SK-N-SH (cell line): ENCODE results near the gene GPHB5. TPM values are rescaled to one million over a fixed set of nuclear protein-coding genes. Genes with fewer than 3 reads are reported as not detected.

Experiments
- CTCF ChIA-PET: fragments of 300-600, 350-600 bp; formaldehyde crosslinking; extraction: SDS; loops from one replicate; lab custom pipeline; 2021; lab: Yijun Ruan, JAX
- POLR2A ChIA-PET: fragments of 350-600 bp; sonication (Branson Sonifier 250); formaldehyde crosslinking; extraction: SDS; loops from one replicate; lab custom pipeline; 2020; ENCODE audit warnings: antibody characterized with exemption, inconsistent platforms; lab: Yijun Ruan, JAX
- DNase-seq: peaks from one replicate; pipeline ENCODE4 v3.0.0; 2012
- H2AFZ ChIP-seq: fragments of 200-600 bp; sonication (generic); 2 replicates; pipeline ENCODE4 v1.8.1; 2016; ENCODE audit warnings: antibody characterized with exemption, mild to moderate bottlenecking, low read depth
- H3F3A ChIP-seq: fragments of 200-600 bp; sonication (generic); replicated peaks from 2 replicates; pipeline ENCODE3; 2016; ENCODE audit warnings: antibody characterized with exemption, mild to moderate bottlenecking; ENCODE audit not compliant: insufficient read depth
- H3K27ac ChIP-seq, 2 experiments: fragments of 200-500 bp in 1 of 2; fragments of 200-600 bp in 1 of 2; sonication (Bioruptor generic) in 1 of 2; sonication (generic), shearing (Covaris generic) in 1 of 2; 2 replicates each; pipeline versions ENCODE4 v1.5.1 to v1.6.1; 2014 to 2016; ENCODE audit warnings: low read depth in 2 of 2, inconsistent platforms in 1 of 2, low read length in 1 of 2, mild to moderate bottlenecking in 1 of 2, mixed read lengths in 1 of 2
- H3K27me3 ChIP-seq: fragments of 200-600 bp; sonication (generic), shearing (Covaris generic); 2 replicates; pipeline ENCODE4 v1.6.1; 2016; ENCODE audit warnings: mixed run types; ENCODE audit not compliant: insufficient read depth
- H3K36me3 ChIP-seq, 2 experiments: fragments of 200-500 bp in 1 of 2; fragments of 200-600 bp in 1 of 2; sonication (Bioruptor generic) in 1 of 2; sonication (generic) in 1 of 2; replicated peaks in 1 of 2; 2 replicates each; pipeline versions ENCODE3 to v1.5.1; 2014 to 2016; ENCODE audit warnings: low read length in 1 of 2, mild to moderate bottlenecking in 1 of 2; ENCODE audit not compliant: insufficient read depth in 2 of 2, control insufficient read depth in 1 of 2
- H3K4me1 ChIP-seq, 2 experiments: fragments of 200-500 bp in 1 of 2; fragments of 200-600 bp in 1 of 2; sonication (Bioruptor generic) in 1 of 2; sonication (generic), shearing (Covaris generic) in 1 of 2; 2 replicates each; pipeline versions ENCODE4 v1.5.1 to v1.6.1; 2014 to 2016; ENCODE audit warnings: low read depth in 1 of 2, low read length in 1 of 2, mixed run types in 1 of 2; ENCODE audit not compliant: insufficient read depth in 2 of 2, control insufficient read depth in 1 of 2
- H3K4me2 ChIP-seq: fragments of 200-600 bp; sonication (generic), shearing (Covaris generic); 2 replicates; pipeline ENCODE4 v1.6.1; 2017; ENCODE audit warnings: mixed run types
- H3K4me3 ChIP-seq, 2 experiments: fragments of 200-500 bp in 1 of 2; fragments of 200-600 bp in 1 of 2; sonication (Bioruptor generic) in 1 of 2; sonication (generic), shearing (Covaris generic) in 1 of 2; 2 replicates each; pipeline versions ENCODE4 v1.5.1 to v1.8.1; 2014 to 2016; ENCODE audit warnings: low read depth in 2 of 2, inconsistent platforms in 1 of 2, low read length in 1 of 2, mild to moderate bottlenecking in 1 of 2, mixed read lengths in 1 of 2, moderate library complexity in 1 of 2
- H3K79me2 ChIP-seq: fragments of 200-600 bp; sonication (generic); 2 replicates; pipeline ENCODE4 v1.8.1; 2017; ENCODE audit warnings: mild to moderate bottlenecking; ENCODE audit not compliant: insufficient read depth
- H3K9ac ChIP-seq: fragments of 200-600 bp; sonication (generic); 2 replicates; pipeline ENCODE4 v1.6.1; 2017; ENCODE audit warnings: mixed run types
- H3K9me2 ChIP-seq: fragments of 200-600 bp; sonication (generic); 2 replicates; pipeline ENCODE4 v1.6.1; 2017; ENCODE audit warnings: mixed run types
- H3K9me3 ChIP-seq: fragments of 200-600 bp; sonication (generic); 2 replicates; pipeline ENCODE4 v1.6.1; 2017; ENCODE audit warnings: mixed run types, mild to moderate bottlenecking, moderate library complexity
- H4K20me1 ChIP-seq: fragments of 200-600 bp; sonication (generic); 2 replicates; pipeline ENCODE4 v1.6.1; 2017; ENCODE audit warnings: mild to moderate bottlenecking, mixed run types; ENCODE audit not compliant: insufficient read depth
- ELF1 ChIP-seq: IDR thresholded peaks from 2 replicates; pipeline ENCODE4 v1.4.0; 2012
- MEF2A ChIP-seq: IDR thresholded peaks from 2 replicates; pipeline ENCODE4 v1.4.0; 2012; ENCODE audit warnings: low read depth, borderline replicate concordance
- NFIC ChIP-seq: IDR thresholded peaks from 2 replicates; pipeline ENCODE4 v1.4.0; 2012; ENCODE audit warnings: borderline replicate concordance
- RCOR1 ChIP-seq: fragments of 150-350 bp; IDR thresholded peaks from 2 replicates; pipeline ENCODE4 v1.6.1; 2017; ENCODE audit warnings: antibody characterized with exemption, low read length
- RFX5 ChIP-seq: IDR thresholded peaks from 2 replicates; pipeline ENCODE4 v1.6.1; 2012; ENCODE audit warnings: mild to moderate bottlenecking, improper control_type of control experiment, low read length
- SMC3 ChIP-seq: IDR thresholded peaks from 2 replicates; pipeline ENCODE4 v1.6.1; 2012; ENCODE audit warnings: low read depth, low read length, improper control_type of control experiment
- TAF1 ChIP-seq: IDR thresholded peaks from 2 replicates; pipeline ENCODE4 v1.6.1; 2012; ENCODE audit warnings: low read depth, mild to moderate bottlenecking, low read length, moderate library complexity, borderline replicate concordance
- WGBS: methylation state at CpG from one replicate; pipeline ENCODE4 v1.1.6; 2017; ENCODE audit warnings: low lambda C conversion rate; 5-methylcytosine and 5-hydroxymethylcytosine counted together
- polyA plus RNA-seq, 3 experiments: library from polyadenylated mRNA; depleted of rRNA; stranded (reverse); fragments of >200 nt; gene quantifications; 2 replicates each; pipeline ENCODE4 v1.2.3, GENCODE V29; 2012
- TF ChIP-seq, protein P1 (sequence below): fragments of 200-600 bp; sonication (generic); IDR thresholded peaks from 2 replicates; pipeline ENCODE4 v1.6.1; 2017; ENCODE audit warnings: antibody characterized with exemption, mild to moderate bottlenecking, moderate library complexity
- TF ChIP-seq, protein P2 (sequence below): fragments of 150-350 bp; IDR thresholded peaks from 2 replicates; pipeline ENCODE4 v1.6.1; 2017; ENCODE audit warnings: antibody characterized with exemption, low read length, low read depth, borderline replicate concordance
- TF ChIP-seq, protein P3 (sequence below): IDR thresholded peaks from 2 replicates; pipeline ENCODE4 v1.4.0; 2012; ENCODE audit warnings: low read depth, borderline replicate concordance
- TF ChIP-seq, protein P4 (sequence below): fragments of 150-350 bp; IDR thresholded peaks from 2 replicates; pipeline ENCODE4 v1.6.1; 2016; ENCODE audit warnings: mild to moderate bottlenecking, low read depth, low read length

The GPHB5 gene
- polyA plus RNA-seq, 1 of the 3 experiments (the other 2 are of a cell fraction), result not detected

DNA sequence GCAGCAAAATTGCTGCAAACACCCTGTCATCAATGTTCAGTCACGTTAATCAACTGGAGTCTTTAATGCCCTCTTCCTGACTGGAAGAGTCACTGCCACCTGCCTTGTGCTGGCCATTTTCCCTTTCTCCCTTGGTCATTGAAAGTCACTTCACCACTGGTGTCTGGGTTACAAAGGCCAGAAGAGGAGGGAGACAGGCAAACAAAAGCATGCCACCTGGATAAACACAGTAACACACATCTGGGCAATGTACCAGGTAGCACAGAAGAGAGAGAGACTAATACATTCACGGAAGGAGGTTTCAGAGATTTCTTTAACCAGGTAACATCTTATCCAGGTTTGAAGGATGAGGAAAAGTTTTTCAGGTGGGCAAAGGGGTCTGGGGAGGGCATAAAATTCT is 32.7 kb downstream of the GPHB5 start:
- Histone ChIP-seq H3K79me2 (no peaks in the 10 kb centered on the region), H3K27ac (no peak overlapping the region), H2AFZ (no peak overlapping the region), H3K4me1 (no peaks in the 10 kb centered on the region; a peak in 2 of 4 replicates), H3K9me3 (no peaks in the 10 kb centered on the region), H3K9me2 (no peaks in the 10 kb centered on the region), H4K20me1 (no peaks in the 10 kb centered on the region), H3K27me3 (no peaks in the 10 kb centered on the region), H3K4me2 (no peak overlapping the region), H3F3A (no peaks in the 10 kb centered on the region), H3K4me3 (no peak overlapping the region), H3K9ac (no peak overlapping the region), H3K36me3 (peaks cover 0 to 11% of the 10 kb centered on the region in 2 experiments)
- TF ChIP-seq ELF1, result no peak
- TF ChIP-seq, protein P1, sequence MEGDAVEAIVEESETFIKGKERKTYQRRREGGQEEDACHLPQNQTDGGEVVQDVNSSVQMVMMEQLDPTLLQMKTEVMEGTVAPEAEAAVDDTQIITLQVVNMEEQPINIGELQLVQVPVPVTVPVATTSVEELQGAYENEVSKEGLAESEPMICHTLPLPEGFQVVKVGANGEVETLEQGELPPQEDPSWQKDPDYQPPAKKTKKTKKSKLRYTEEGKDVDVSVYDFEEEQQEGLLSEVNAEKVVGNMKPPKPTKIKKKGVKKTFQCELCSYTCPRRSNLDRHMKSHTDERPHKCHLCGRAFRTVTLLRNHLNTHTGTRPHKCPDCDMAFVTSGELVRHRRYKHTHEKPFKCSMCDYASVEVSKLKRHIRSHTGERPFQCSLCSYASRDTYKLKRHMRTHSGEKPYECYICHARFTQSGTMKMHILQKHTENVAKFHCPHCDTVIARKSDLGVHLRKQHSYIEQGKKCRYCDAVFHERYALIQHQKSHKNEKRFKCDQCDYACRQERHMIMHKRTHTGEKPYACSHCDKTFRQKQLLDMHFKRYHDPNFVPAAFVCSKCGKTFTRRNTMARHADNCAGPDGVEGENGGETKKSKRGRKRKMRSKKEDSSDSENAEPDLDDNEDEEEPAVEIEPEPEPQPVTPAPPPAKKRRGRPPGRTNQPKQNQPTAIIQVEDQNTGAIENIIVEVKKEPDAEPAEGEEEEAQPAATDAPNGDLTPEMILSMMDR, result no peak
- TF ChIP-seq SMC3, result no peak
- no peak for TF ChIP-seq NFIC
- no peak for TF ChIP-seq RCOR1
- TF ChIP-seq, protein P2, sequence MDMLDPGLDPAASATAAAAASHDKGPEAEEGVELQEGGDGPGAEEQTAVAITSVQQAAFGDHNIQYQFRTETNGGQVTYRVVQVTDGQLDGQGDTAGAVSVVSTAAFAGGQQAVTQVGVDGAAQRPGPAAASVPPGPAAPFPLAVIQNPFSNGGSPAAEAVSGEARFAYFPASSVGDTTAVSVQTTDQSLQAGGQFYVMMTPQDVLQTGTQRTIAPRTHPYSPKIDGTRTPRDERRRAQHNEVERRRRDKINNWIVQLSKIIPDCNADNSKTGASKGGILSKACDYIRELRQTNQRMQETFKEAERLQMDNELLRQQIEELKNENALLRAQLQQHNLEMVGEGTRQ, result no peak
- TF ChIP-seq, protein P3, sequence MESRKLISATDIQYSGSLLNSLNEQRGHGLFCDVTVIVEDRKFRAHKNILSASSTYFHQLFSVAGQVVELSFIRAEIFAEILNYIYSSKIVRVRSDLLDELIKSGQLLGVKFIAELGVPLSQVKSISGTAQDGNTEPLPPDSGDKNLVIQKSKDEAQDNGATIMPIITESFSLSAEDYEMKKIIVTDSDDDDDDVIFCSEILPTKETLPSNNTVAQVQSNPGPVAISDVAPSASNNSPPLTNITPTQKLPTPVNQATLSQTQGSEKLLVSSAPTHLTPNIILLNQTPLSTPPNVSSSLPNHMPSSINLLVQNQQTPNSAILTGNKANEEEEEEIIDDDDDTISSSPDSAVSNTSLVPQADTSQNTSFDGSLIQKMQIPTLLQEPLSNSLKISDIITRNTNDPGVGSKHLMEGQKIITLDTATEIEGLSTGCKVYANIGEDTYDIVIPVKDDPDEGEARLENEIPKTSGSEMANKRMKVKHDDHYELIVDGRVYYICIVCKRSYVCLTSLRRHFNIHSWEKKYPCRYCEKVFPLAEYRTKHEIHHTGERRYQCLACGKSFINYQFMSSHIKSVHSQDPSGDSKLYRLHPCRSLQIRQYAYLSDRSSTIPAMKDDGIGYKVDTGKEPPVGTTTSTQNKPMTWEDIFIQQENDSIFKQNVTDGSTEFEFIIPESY, result no peak
- no peak for TF ChIP-seq MEF2A
- TF ChIP-seq, protein P4, sequence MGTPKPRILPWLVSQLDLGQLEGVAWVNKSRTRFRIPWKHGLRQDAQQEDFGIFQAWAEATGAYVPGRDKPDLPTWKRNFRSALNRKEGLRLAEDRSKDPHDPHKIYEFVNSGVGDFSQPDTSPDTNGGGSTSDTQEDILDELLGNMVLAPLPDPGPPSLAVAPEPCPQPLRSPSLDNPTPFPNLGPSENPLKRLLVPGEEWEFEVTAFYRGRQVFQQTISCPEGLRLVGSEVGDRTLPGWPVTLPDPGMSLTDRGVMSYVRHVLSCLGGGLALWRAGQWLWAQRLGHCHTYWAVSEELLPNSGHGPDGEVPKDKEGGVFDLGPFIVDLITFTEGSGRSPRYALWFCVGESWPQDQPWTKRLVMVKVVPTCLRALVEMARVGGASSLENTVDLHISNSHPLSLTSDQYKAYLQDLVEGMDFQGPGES, result no peak
- no peak for DNase-seq
- 36% methylated on average over 2 of the region's 2 CpGs for WGBS
- POLR2A ChIA-PET, result no interaction called here
- CTCF ChIA-PET, result no interaction called here

DNA sequence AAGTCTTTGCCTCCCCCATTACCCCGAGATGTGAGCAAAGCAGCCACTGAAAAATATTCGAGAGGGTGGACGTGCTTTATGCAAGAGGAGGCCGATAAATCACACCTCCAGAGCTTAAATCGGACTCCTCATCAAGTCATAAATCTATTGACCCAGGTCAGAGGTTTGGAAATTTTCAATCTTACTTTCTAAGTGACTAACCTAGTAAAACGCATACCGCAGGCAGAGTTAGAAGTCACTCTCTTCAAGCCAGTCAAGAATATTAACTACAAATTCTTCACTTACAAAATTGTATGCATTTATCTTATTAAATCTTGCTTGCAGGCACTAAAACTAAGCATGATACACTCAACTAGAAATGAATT is 34.9 kb downstream of the GPHB5 start:
- no peaks in the 10 kb centered on the region for H3K9me2 ChIP-seq
- TF ChIP-seq RFX5 (no peak), TAF1 (no peak)
- H3K9ac ChIP-seq, result no peak overlapping the region
- peaks cover 0 to 10% of the 10 kb centered on the region in 2 experiments for H3K36me3 ChIP-seq
- H4K20me1 ChIP-seq, result no peaks in the 10 kb centered on the region
- WGBS, result 35% methylated on average over 7 of the region's 7 CpGs
- no peak overlapping the region for H3K4me2 ChIP-seq
- no peaks in the 10 kb centered on the region for H3F3A ChIP-seq
- no peak overlapping the region for H3K27ac ChIP-seq
- H2AFZ ChIP-seq, result no peak overlapping the region
- no peaks in the 10 kb centered on the region for H3K27me3 ChIP-seq
- no peaks in the 10 kb centered on the region for H3K9me3 ChIP-seq
- H3K4me1 ChIP-seq, result no peaks in the 10 kb centered on the region; a peak in 2 of 4 replicates
- H3K79me2 ChIP-seq, result no peaks in the 10 kb centered on the region
- CTCF ChIA-PET, result interaction anchor here (0.8 to 3.5 kb wide), 5 partner anchors 8 to 1104 kb away, joined by 3 to 16 read pairs (median 4); no protein-coding TSS in a partner anchor
- POLR2A ChIA-PET, result no interaction called here
- H3K4me3 ChIP-seq, result no peak overlapping the region
- no peak for DNase-seq
